HG02981 (cell line): ENCODE data around the gene LRP5.
"Not testable (repeated sequence)": the region's sequence is repeated elsewhere in the genome, so short reads cannot be mapped to it uniquely, and the experiment has no call there.

Experiments used
- ATAC-seq: cut with Tn5 transposase; IDR thresholded peaks from one replicate; pipeline ENCODE4 v1.9.1; 2021; ENCODE audit warnings: mild to moderate bottlenecking, moderate library complexity; ENCODE audit not compliant: unreplicated experiment

The LRP5 gene

GRCh38 chr11:68413591-68413999 is 101.2 kb downstream of the LRP5 start:
- ATAC-seq, result no peak

GRCh38 chr11:68414496-68415221 is 102.3 kb downstream of the LRP5 start:
- no peak for ATAC-seq

- ATAC-seq, result no peak
Measured at GRCh38 chr11:68416070-68416578, 103.7 kb downstream of the LRP5 start.

- ATAC-seq, result no peak
Measured at GRCh38 chr11:68418648-68419047, 106.3 kb downstream of the LRP5 start.

- ATAC-seq, result no peak
Measured at GRCh38 chr11:68420171-68420570, 107.8 kb downstream of the LRP5 start.

GRCh38 chr11:68423481-68423880 is 111.1 kb downstream of the LRP5 start:
- no peak for ATAC-seq

GRCh38 chr11:68424101-68424632 is 111.8 kb downstream of the LRP5 start:
- ATAC-seq, result no peak

- ATAC-seq, result no peak
Measured at GRCh38 chr11:68424981-68425865, 112.8 kb downstream of the LRP5 start.

- no peak for ATAC-seq
Measured at GRCh38 chr11:68425866-68426380, 113.5 kb downstream of the LRP5 start.

GRCh38 chr11:68429661-68430060 is 117.3 kb downstream of the LRP5 start:
- no peak for ATAC-seq

- no peak for ATAC-seq
Measured at GRCh38 chr11:68430384-68430783, 118.0 kb downstream of the LRP5 start.

GRCh38 chr11:68430801-68431200 is 118.4 kb downstream of the LRP5 start:
- no peak for ATAC-seq

- ATAC-seq, result no peak
Measured at GRCh38 chr11:68431984-68432645, 119.7 kb downstream of the LRP5 start.

- no peak for ATAC-seq
Measured at GRCh38 chr11:68432874-68433273, 120.5 kb downstream of the LRP5 start.

GRCh38 chr11:68433541-68433940 is 121.2 kb downstream of the LRP5 start:
- ATAC-seq, result no peak

- not testable (repeated sequence) for ATAC-seq
Measured at GRCh38 chr11:68434159-68434558, 121.8 kb downstream of the LRP5 start.

GRCh38 chr11:68436162-68436888 is 123.9 kb downstream of the LRP5 start:
- no peak for ATAC-seq

- no peak for ATAC-seq
Measured at GRCh38 chr11:68436985-68437926, 124.9 kb downstream of the LRP5 start.
